ENCODE data around the gene SLAMF9.

The SLAMF9 gene

DNA sequence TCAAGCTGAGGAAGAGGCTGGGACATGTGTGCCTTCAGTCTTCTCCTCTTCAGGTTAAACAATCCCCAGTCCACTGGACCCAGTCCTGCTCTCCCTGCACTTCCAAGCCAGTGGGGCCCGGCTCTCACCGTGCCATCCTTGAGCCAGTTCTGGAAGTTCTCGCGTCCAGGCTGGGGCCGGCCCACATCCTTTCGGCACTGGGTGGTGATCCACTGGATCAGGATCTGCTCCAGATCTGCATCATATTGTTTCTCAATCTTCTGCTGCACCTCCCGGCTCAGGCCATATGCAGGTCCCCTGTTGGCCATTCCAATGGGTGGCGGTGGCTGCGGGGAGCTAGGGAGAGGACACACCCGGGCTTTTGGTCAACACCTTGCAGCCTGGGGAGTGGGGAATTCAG is 33.8 kb downstream of the SLAMF9 start:
- TF ChIP-seq, protein P1, sequence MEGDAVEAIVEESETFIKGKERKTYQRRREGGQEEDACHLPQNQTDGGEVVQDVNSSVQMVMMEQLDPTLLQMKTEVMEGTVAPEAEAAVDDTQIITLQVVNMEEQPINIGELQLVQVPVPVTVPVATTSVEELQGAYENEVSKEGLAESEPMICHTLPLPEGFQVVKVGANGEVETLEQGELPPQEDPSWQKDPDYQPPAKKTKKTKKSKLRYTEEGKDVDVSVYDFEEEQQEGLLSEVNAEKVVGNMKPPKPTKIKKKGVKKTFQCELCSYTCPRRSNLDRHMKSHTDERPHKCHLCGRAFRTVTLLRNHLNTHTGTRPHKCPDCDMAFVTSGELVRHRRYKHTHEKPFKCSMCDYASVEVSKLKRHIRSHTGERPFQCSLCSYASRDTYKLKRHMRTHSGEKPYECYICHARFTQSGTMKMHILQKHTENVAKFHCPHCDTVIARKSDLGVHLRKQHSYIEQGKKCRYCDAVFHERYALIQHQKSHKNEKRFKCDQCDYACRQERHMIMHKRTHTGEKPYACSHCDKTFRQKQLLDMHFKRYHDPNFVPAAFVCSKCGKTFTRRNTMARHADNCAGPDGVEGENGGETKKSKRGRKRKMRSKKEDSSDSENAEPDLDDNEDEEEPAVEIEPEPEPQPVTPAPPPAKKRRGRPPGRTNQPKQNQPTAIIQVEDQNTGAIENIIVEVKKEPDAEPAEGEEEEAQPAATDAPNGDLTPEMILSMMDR (conservative IDR thresholded peaks at IDR 0.05; ENCODE audit: control insufficient read depth, insufficient read depth, low read depth, low read length): no peak
- no peak for DNase-seq (ENCODE audit: low read depth)
- H3K4me3 ChIP-seq (ENCODE audit: control insufficient read depth, low read depth, low read length): no peak overlapping the region

DNA sequence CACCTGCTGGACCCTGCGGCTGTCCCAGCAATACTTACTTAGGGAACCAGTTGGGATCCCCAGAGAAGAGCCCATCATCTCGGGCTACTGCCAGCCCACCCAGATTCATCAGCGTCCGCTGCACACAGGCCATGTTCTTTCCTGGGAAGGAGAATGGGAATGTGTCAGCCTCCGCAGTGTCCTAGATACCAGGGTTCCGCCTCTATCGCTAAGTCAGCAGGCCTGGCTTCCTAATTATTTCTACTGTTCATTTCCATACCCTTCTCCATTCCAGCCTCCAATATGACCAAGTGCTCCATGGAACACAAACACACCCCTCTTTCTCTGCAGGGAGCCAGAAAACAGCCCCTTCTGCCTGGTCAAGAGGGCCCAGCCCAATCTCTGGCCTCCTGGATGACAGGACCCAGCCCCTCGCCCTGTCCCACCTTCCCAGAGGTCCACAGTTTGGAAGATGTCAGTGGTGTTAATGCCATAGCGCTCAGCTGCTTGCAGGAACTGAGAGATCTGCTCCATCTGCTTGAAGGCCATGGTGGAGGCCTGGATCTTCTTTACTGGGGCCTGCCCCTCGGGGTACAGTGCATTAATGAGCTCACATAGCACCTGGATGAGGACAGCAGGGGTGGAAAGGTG is 34.7 kb downstream of the SLAMF9 start:
- TF ChIP-seq, protein P1 (conservative IDR thresholded peaks at IDR 0.05; ENCODE audit: control insufficient read depth, insufficient read depth, low read depth, low read length): no peak
- H3K4me3 ChIP-seq (ENCODE audit: control insufficient read depth, low read depth, low read length): no peak overlapping the region
- no peak for DNase-seq (ENCODE audit: low read depth)

DNA sequence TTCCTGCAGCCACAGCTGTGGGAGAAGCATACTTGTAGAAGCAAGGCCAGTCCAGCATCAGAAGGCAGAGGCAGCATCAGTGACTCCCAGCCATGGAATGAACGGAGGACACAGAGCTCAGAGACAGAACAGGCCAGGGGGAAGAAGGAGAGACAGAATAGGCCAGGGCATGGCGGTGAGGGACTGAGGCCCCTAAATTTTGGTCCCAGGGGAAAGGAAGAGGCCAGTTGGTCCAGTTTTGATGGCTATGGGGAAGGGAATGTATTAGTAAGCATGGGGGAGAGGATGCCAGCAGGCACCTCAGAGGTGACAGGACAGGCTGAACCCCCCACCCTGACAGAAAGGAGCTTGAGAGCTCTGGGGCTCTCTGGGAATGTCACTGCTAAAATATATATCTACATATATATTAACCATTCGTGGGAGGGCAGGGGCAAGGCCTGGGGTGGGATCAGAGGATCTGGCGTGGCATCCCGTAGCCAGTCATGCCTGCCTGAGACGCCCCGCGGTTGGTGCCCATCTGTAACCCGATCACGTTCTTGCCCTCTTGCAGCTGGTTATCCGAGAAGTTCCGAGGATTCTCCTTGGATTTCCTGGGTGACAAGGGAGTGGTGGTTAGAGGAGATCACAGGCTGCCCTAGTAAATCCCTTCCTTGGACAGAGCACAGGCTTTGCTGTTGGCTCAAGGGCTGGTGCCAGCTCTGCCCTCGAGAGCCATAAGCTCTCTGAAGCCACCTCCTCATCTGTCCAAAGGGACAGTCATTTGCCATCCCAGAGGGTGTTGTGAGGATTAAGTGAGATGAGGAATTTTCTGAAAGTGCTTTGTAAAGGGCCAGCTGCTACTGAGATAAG is 35.5 kb downstream of the SLAMF9 start:
- no peak overlapping the region for H3K4me3 ChIP-seq (ENCODE audit: control insufficient read depth, low read depth, low read length)
- DNase-seq (ENCODE audit: low read depth): no peak
- TF ChIP-seq, protein P1 (conservative IDR thresholded peaks at IDR 0.05; ENCODE audit: control insufficient read depth, insufficient read depth, low read depth, low read length): no peak

DNA sequence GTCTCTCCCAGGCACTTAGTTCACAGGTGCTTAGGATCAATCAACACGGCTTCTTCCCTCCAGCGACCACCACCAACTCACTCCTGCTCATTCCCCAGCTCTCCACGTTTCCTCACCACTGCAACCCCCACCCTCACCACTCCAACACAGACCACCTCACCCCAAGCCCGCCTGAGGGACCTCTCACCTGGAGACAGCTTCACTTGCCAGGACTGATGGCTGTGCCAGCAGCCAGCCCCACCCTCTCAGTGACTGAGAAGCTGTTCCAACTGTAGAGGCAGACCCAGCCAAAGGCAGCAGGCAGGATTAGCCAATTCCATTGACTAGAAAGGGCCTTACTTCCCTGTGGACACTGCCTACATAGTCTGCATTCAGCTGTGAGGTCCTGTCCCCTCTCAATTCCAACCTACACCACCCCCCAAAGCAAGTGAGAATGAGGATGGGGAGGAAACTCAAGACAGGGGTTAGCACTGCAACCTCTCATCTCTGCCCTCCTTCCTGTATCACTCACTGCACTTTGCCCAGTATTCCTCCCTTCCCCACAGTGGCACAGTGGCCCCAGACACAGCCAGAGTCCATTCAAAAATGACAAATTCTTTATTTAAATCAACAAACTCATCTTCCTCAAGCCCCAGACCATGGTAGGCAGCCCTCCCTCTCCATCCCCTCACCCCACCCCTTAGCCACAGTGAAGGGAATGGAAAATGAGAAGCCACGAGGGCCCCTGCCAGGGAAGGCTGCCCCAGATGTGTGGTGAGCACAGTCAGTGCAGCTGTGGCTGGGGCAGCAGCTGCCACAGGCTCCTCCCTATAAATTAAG is 36.3 kb downstream of the SLAMF9 start:
- TF ChIP-seq, protein P1 (conservative IDR thresholded peaks at IDR 0.05; ENCODE audit: control insufficient read depth, insufficient read depth, low read depth, low read length): no peak
- H3K4me3 ChIP-seq (ENCODE audit: control insufficient read depth, low read depth, low read length): no peak overlapping the region
- DNase-seq (ENCODE audit: low read depth): no peak

DNA sequence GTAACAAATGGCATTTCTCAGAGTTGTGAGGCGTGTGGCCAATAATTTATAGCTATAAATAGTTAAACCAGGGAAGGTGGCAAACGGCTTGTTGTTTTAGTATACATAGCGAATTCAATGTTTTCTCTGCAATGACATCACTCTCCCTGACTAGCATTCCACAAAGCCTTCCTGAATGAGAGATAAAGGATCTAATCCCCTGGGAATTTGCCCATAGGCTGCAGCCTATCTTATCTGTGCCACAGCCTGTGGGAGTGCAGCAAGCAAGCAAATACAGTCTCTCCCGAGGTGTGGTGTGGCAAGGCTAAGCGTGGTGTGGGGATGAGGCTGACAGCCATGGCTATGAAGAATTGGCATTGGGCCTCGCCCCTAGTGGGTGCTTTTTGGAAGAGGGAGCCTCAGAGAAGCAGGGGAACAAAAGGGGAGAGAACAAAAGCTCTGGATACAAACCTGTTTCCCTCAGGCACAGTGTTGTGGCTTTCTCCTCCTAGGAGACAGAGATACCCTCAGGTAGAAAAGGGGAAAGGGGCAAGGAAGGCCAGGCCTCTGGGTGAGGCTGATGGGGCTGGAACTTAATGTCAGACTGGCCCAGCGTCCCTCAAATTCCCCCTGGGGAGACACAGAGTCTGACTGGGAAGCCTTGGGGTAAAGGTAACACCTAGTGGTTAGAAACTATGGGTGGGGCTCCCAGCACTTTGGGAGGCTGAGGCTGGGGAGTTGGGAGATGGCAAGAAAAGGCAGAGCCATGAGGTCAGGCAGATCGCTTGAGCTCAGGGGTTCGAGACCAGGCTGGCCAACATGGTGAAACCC is 37.6 kb downstream of the SLAMF9 start:
- TF ChIP-seq, protein P1 (conservative IDR thresholded peaks at IDR 0.05; ENCODE audit: control insufficient read depth, insufficient read depth, low read depth, low read length): no peak
- no peak overlapping the region for H3K4me3 ChIP-seq (ENCODE audit: control insufficient read depth, low read depth, low read length)

More for the DNA sequence above, 37.6 kb downstream of the SLAMF9 start:
- peak; percentile 56 for DNase-seq (ENCODE audit: low read depth)

Data from fibroblast of mammary gland (primary cell).